ENCODE data around the gene CHN2.

Gene CHN2

GRCh38 chr7:29353810-29354209 lies 159.2 kb downstream of the CHN2 start:
- FAIRE-seq = no peak
- no peak for DNase-seq (ENCODE audit: insufficient read length, low spot score)
- no peak for TF ChIP-seq POLR2A (IDR thresholded peaks at IDR 0.05; ENCODE audit: low read depth, low read length)

GRCh38 chr7:29354340-29354739 lies 159.8 kb downstream of the CHN2 start:
- FAIRE-seq = no peak
- no peak for DNase-seq (ENCODE audit: insufficient read length, low spot score)
- TF ChIP-seq POLR2A (IDR thresholded peaks at IDR 0.05; ENCODE audit: low read depth, low read length) = no peak

- no peak for DNase-seq (ENCODE audit: insufficient read length, low spot score)
- no peak for FAIRE-seq
- TF ChIP-seq POLR2A (IDR thresholded peaks at IDR 0.05; ENCODE audit: low read depth, low read length) = no peak
These were observed 160.8 kb downstream of the CHN2 start for GRCh38 chr7:29355388-29355787.

- DNase-seq (ENCODE audit: insufficient read length, low spot score) (no peak), FAIRE-seq (no peak)
- TF ChIP-seq POLR2A (IDR thresholded peaks at IDR 0.05; ENCODE audit: low read depth, low read length) = no peak
These were observed 162.1 kb downstream of the CHN2 start for GRCh38 chr7:29356631-29357030.

GRCh38 chr7:29359482-29360093 lies 165.0 kb downstream of the CHN2 start:
- FAIRE-seq (no peak), DNase-seq (ENCODE audit: insufficient read length, low spot score) (no peak)
- TF ChIP-seq POLR2A (IDR thresholded peaks at IDR 0.05; ENCODE audit: low read depth, low read length) = no peak

GRCh38 chr7:29360633-29361625 lies 166.4 kb downstream of the CHN2 start:
- no peak for TF ChIP-seq POLR2A (IDR thresholded peaks at IDR 0.05; ENCODE audit: low read depth, low read length)
- FAIRE-seq (no peak), DNase-seq (ENCODE audit: insufficient read length, low spot score) (no peak)

- TF ChIP-seq POLR2A (IDR thresholded peaks at IDR 0.05; ENCODE audit: low read depth, low read length) = no peak
- FAIRE-seq (no peak), DNase-seq (ENCODE audit: insufficient read length, low spot score) (no peak)
These were observed 167.8 kb downstream of the CHN2 start for GRCh38 chr7:29362380-29362779.

- no peak for FAIRE-seq
These were observed 169.3 kb downstream of the CHN2 start for GRCh38 chr7:29363636-29364425.

GRCh38 chr7:29364661-29365060 lies 170.1 kb downstream of the CHN2 start:
- no peak for TF ChIP-seq POLR2A (IDR thresholded peaks at IDR 0.05; ENCODE audit: low read depth, low read length)
- DNase-seq (ENCODE audit: insufficient read length, low spot score) (no peak), FAIRE-seq (no peak)

More at GRCh38 chr7:29363636-29364425, 169.3 kb downstream of the CHN2 start:
- TF ChIP-seq POLR2A (IDR thresholded peaks at IDR 0.05; ENCODE audit: low read depth, low read length) = no peak
- no peak for DNase-seq (ENCODE audit: insufficient read length, low spot score)

- DNase-seq (ENCODE audit: insufficient read length, low spot score) = no peak
- TF ChIP-seq POLR2A (IDR thresholded peaks at IDR 0.05; ENCODE audit: low read depth, low read length) = no peak
- FAIRE-seq = no peak
These were observed 170.8 kb downstream of the CHN2 start for GRCh38 chr7:29365423-29365822.

- DNase-seq (ENCODE audit: insufficient read length, low spot score) = no peak
- FAIRE-seq = no peak
- no peak for TF ChIP-seq POLR2A (IDR thresholded peaks at IDR 0.05; ENCODE audit: low read depth, low read length)
These were observed 173.2 kb downstream of the CHN2 start for GRCh38 chr7:29367784-29368183.

- TF ChIP-seq POLR2A (IDR thresholded peaks at IDR 0.05; ENCODE audit: low read depth, low read length) = no peak
- no peak for DNase-seq (ENCODE audit: insufficient read length, low spot score)
- no peak for FAIRE-seq
These were observed 175.4 kb downstream of the CHN2 start for GRCh38 chr7:29369909-29370488.

GRCh38 chr7:29370531-29371314 lies 176.1 kb downstream of the CHN2 start:
- no peak for TF ChIP-seq POLR2A (IDR thresholded peaks at IDR 0.05; ENCODE audit: low read depth, low read length)
- no peak for DNase-seq (ENCODE audit: insufficient read length, low spot score)
- FAIRE-seq = no peak
